ENCODE data around the gene CFAP221.

Gene CFAP221

DNA sequence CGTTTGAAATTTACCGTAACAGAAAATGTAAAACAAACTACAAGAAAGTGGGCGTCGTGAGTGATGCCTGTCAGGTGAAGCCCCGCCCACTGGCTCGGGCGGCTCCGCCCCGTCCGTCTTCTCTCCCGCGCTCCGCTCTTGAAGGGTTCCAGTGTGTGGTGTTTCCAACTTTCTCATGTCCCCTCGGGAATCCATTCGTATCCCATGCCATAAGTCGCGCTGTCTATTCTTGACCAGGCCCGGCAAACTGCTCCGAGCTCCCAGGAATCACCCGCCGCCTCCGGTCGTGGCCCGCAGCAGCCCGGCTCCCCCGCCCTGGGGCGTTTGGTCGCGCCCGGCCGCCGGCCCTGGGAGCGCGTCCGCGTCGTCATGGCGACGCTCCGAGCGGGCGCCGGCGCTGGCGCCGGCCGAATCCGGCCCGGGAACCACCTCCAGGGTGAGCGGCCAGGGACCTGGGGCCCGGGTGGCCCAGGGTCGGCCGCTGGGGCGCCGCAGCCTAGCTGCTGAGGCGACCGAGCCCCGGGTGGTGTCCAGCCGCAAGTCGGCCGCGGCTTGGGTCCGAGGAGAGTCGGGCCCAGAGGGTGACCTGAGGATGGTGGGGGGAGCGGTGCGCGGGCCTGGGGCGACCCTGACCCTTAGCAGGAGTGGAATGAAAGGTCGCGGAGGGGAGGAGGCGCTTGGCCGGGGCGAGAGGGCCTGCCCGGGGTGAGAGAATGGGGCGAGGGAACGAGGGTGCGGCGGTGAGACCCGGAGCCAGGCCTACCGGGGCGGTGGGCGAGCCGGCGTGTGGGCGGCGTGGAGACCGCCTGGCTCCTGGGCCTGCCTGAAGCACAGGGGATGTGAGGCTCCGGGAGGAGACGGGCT, at the start of gene CFAP221:
TSS of gene CFAP221 (plus strand) at position 375 of the 864 bp plus-strand sequence. CDS start 1,683 bp downstream, outside the sequence.
- peak; percentile 7 for DNase-seq (ENCODE audit: low read depth)
- TF ChIP-seq, protein P1, sequence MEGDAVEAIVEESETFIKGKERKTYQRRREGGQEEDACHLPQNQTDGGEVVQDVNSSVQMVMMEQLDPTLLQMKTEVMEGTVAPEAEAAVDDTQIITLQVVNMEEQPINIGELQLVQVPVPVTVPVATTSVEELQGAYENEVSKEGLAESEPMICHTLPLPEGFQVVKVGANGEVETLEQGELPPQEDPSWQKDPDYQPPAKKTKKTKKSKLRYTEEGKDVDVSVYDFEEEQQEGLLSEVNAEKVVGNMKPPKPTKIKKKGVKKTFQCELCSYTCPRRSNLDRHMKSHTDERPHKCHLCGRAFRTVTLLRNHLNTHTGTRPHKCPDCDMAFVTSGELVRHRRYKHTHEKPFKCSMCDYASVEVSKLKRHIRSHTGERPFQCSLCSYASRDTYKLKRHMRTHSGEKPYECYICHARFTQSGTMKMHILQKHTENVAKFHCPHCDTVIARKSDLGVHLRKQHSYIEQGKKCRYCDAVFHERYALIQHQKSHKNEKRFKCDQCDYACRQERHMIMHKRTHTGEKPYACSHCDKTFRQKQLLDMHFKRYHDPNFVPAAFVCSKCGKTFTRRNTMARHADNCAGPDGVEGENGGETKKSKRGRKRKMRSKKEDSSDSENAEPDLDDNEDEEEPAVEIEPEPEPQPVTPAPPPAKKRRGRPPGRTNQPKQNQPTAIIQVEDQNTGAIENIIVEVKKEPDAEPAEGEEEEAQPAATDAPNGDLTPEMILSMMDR (IDR thresholded peaks at IDR 0.05; ENCODE audit: low read depth, low read length, missing control alignments), result no peak
- H3K4me3 ChIP-seq (ENCODE audit: low read depth, low read length), result peak within 1 kb of the TSS; percentile 17; the same call in 1 of the 2 replicates

DNA sequence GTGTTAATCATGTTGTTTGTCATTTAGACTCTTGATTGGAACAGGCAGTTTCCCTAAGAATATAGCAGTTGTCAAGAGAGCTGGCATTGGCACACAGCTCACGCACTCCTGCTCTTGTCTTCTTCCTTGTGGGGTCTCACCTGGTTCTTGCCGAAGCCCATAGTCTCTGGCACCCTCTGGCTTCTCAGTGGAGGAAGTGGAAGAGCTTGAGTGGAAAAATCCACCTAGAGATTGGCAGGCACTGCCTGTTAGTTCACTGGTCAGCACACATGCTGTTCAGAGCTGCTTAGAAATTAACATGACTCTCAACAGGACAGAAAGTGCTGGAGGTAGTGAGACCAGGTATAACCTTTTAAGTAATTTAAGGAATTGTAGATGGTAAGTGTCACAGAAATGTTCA, 48.3 kb upstream of the CFAP221 start:
- DNase-seq (ENCODE audit: low read depth), result no peak
- no peak overlapping the region for H3K4me3 ChIP-seq (ENCODE audit: low read depth, low read length)
- TF ChIP-seq, protein P1 (IDR thresholded peaks at IDR 0.05; ENCODE audit: low read depth, low read length, missing control alignments), result no peak

DNA sequence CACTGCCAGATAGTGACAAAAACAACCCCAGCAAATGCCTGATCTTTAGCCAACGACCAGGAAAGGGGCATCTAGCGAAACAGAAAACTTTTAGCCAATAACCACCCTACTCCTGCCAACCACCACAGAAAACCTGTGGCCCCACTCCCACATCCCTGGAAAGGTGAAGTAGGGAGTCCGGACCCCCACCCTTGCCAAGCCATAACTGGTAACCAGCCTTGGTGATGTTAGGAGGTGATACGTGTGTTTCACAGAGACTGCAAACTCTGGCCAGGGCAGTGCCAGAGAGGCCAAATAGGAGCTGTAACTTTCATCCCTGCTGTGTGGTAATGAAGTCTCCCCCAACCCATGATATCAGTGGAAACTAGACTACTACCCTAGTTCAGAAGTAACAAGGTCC, 47.6 kb upstream of the CFAP221 start:
- no peak overlapping the region for H3K4me3 ChIP-seq (ENCODE audit: low read depth, low read length)
- TF ChIP-seq, protein P1 (IDR thresholded peaks at IDR 0.05; ENCODE audit: low read depth, low read length, missing control alignments), result no peak
- no peak for DNase-seq (ENCODE audit: low read depth)

DNA sequence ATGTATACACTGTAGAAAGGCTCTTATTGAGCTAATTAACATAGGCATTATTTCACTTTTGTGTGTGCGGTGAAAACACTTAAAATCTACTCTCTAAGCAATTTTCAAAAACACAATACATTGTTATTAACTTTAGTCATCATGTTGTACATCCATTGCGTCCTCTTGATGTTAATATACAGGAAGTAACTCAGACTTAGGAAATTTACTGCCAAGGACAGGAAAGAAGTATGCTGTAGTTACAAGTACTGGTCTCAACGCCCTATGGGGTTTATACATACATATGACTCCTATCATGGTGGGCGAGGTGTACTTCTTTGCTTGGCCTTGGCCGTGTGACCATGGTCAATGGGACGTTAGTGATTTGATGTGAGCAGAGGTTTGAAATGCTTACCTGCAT, 35.5 kb upstream of the CFAP221 start:
- H3K4me3 ChIP-seq (ENCODE audit: low read depth, low read length), result no peak overlapping the region
- no peak for DNase-seq (ENCODE audit: low read depth)
- TF ChIP-seq, protein P1 (IDR thresholded peaks at IDR 0.05; ENCODE audit: low read depth, low read length, missing control alignments), result no peak

DNA sequence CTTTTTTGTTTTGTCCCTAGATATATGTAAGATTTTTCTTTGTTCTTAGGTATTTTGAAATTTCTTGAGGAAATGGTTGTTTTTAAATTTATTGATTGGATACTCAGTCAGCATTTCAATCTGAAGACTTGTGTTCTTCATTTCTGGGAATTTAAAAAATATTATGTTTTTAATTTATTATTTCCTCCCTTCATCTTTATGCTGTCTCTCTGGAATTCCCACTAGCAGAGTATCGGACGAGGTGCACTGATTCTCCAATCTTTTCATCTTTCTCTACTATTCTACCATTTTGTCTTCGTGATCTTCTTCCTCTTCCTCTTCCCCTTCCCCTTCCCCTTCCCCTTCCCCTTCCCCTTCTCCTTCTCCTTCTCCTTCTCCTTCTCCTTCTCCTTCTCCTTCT, 32.3 kb upstream of the CFAP221 start:
- DNase-seq (ENCODE audit: low read depth), result no peak
- H3K4me3 ChIP-seq (ENCODE audit: low read depth, low read length), result no peak overlapping the region
- TF ChIP-seq, protein P1 (IDR thresholded peaks at IDR 0.05; ENCODE audit: low read depth, low read length, missing control alignments), result no peak

DNA sequence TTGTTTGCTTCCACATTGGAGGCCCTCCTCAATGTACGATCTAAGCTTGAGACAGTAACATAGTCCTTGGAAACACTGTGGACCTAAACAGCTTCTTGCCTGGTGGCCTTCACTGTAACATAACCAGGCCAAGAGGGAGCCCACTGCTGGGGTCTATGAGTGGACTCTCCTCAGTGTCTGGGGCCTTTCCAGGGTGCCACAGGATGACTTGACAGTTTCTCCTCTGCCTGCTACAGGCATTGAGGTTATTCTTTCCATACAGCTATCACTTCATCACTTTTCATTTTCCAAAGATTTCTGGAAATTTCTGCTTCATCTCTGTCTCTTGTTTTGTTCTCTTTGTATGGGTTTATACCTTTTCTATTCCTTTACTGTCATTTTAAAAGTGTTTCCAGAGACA, 31.3 kb upstream of the CFAP221 start:
- no peak for DNase-seq (ENCODE audit: low read depth)
- H3K4me3 ChIP-seq (ENCODE audit: low read depth, low read length), result no peak overlapping the region
- TF ChIP-seq, protein P1 (IDR thresholded peaks at IDR 0.05; ENCODE audit: low read depth, low read length, missing control alignments), result no peak

DNA sequence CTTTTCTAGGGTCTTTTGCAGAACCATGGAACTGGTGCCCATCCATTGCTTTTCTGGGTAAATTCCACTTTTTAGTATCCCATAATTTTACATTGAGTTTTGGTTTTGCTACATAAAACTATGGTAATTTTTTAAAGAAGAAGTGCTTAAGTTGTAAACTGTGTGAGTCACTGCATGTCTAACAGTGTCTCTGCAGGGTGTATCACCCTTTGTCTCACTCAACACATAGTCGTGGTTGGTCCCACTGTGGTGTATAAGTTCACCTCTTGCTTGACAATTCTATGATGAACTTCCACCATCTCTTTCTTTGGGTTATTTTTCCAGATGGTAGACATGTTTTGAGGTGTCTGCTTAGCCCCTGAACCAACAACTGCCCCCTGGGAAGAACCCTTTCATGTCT, 30.4 kb upstream of the CFAP221 start:
- TF ChIP-seq, protein P1 (IDR thresholded peaks at IDR 0.05; ENCODE audit: low read depth, low read length, missing control alignments), result no peak
- no peak overlapping the region for H3K4me3 ChIP-seq (ENCODE audit: low read depth, low read length)
- no peak for DNase-seq (ENCODE audit: low read depth)
